Transverse colon (tissue), 4 donors: ENCODE data around the gene GGA3. TPM values are rescaled to one million over a fixed set of nuclear protein-coding genes. Genes with fewer than 3 reads are reported as not detected.

Experiments used
- DNase-seq: peaks from one replicate; pipeline ENCODE4 v3.0.0-alpha.2; 2019
- H3K27ac ChIP-seq, 4 donors: fragments of 200-600 bp; sonication (generic); 2 replicates each; pipeline ENCODE4 v1.5.1; 2016 to 2018; ENCODE audit warnings: inconsistent platforms in 4 of 4
- H3K27me3 ChIP-seq: fragments of 200-600 bp; sonication (generic); 2 replicates; pipeline ENCODE4 v1.5.1; 2017; ENCODE audit warnings: inconsistent platforms
- H3K36me3 ChIP-seq, 4 donors: fragments of 200-600 bp; sonication (generic); 2 replicates each; pipeline ENCODE4 v1.5.1; 2017 to 2019; ENCODE audit warnings: inconsistent platforms in 4 of 4
- H3K4me1 ChIP-seq, 4 donors: fragments of 200-600 bp; sonication (generic); 2 replicates each; pipeline ENCODE4 v1.5.1; 2017 to 2020; ENCODE audit warnings: inconsistent platforms in 4 of 4
- H3K4me3 ChIP-seq, 4 donors: fragments of 200-600 bp; sonication (generic); 1 replicate in 1 of 4; 2 replicates in 3 of 4; pipeline versions ENCODE4 v1.5.1 to v1.6.1; 2017 to 2019; ENCODE audit warnings: inconsistent platforms in 4 of 4
- H3K9me3 ChIP-seq, 2 donors: fragments of 200-600 bp; sonication (generic); 2 replicates each; pipeline ENCODE4 v1.5.1; 2017 to 2019; ENCODE audit warnings: inconsistent platforms in 2 of 2
- EP300 ChIP-seq: sonication (generic); formaldehyde crosslinking; IDR thresholded peaks from one replicate; pipeline ENCODE4 v1.6.1; 2017; ENCODE audit warnings: antibody characterized with exemption, low read depth
- POLR2A ChIP-seq: fragments of 450-650 bp; IDR thresholded peaks from one replicate; pipeline ENCODE4 v1.6.1; 2016; ENCODE audit warnings: antibody characterized with exemption, mild to moderate bottlenecking, moderate library complexity
- POLR2AphosphoS5 ChIP-seq, 3 donors: sonication (generic); formaldehyde crosslinking; IDR thresholded peaks; one replicate each; pipeline ENCODE4 v1.6.1; 2016; ENCODE audit warnings: antibody characterized with exemption in 3 of 3
- WGBS, 2 donors: methylation state at CpG; one replicate each; pipeline ENCODE4 v1.1.5; 2018; ENCODE audit warnings: low coverage in 1 of 2; 5-methylcytosine and 5-hydroxymethylcytosine counted together
- in situ Hi-C, 4 donors: fragments of 200-750 bp; cut with MboI; loops; one replicate each; pipeline versions ENCODE4 v1.15.0 to v1.15.1; 2017; ENCODE audit warnings: low sequenced_read_pairs in 3 of 4, low pct_ligation_motif_present in 1 of 4, low pct_unique_long_range_greater_than_20kb in 1 of 4
- intact Hi-C: fragments of 100-400 bp; cut with DNase I; formaldehyde crosslinking; loops from one replicate; pipeline ENCODE4 v1.15.1; 2023; ENCODE audit warnings: low total_unique reads
- total RNA-seq, 4 donors: library from RNA; depleted of rRNA; stranded (reverse); fragments of >200 nt; gene quantifications; one replicate each; pipeline ENCODE4 v1.1.0, GENCODE V29; 2016
- TF ChIP-seq, protein P1 (sequence below), 5 experiments: fragments of 200-600 bp in 3 of 5; fragments of 450-650 bp in 2 of 5; sonication (generic) in 3 of 5; IDR thresholded peaks; 1 replicate in 2 of 5; 2 replicates in 3 of 5; pipeline ENCODE4 v1.5.1; 2016 to 2017; ENCODE audit warnings: antibody characterized with exemption in 5 of 5, inconsistent platforms in 3 of 5, mild to moderate bottlenecking in 2 of 5, moderate library complexity in 1 of 5

GGA3 gene
- total RNA-seq, 4 donors from 2014 or later, result 36.2 to 134 (median 59.0) TPM

DNA sequence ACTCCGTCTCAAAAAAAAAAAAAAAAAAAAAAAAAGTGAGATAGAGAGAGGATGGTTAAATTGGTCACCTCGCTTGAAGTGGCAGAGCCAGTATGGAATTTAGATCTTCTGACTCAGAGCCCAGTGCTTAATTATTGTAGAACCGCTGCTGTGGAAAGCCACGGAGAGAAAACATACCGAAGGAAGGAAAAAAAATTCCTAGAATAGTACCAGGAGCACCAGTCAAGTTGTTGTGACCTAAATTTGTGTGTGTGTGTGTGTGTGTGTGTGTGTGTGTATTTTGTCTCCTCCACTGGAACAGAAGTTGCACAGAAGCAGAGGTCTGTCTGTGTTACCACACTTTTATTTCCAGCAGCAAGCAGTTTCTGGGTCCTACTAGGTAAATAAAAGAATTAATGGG is 66.5 kb downstream of the GGA3 start:
- 65 to 79% methylated on average over 3 to 4 of the region's 5 CpGs for WGBS, 2 donors
- no peaks in the 10 kb centered on the region for H3K4me1 ChIP-seq
- TF ChIP-seq, protein P1, sequence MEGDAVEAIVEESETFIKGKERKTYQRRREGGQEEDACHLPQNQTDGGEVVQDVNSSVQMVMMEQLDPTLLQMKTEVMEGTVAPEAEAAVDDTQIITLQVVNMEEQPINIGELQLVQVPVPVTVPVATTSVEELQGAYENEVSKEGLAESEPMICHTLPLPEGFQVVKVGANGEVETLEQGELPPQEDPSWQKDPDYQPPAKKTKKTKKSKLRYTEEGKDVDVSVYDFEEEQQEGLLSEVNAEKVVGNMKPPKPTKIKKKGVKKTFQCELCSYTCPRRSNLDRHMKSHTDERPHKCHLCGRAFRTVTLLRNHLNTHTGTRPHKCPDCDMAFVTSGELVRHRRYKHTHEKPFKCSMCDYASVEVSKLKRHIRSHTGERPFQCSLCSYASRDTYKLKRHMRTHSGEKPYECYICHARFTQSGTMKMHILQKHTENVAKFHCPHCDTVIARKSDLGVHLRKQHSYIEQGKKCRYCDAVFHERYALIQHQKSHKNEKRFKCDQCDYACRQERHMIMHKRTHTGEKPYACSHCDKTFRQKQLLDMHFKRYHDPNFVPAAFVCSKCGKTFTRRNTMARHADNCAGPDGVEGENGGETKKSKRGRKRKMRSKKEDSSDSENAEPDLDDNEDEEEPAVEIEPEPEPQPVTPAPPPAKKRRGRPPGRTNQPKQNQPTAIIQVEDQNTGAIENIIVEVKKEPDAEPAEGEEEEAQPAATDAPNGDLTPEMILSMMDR (IDR thresholded peaks at IDR 0.05), result no peak
- no peak for TF ChIP-seq EP300
- no peak for TF ChIP-seq POLR2AphosphoS5 (IDR thresholded peaks at IDR 0.05)
- no peak for TF ChIP-seq POLR2A
- H3K27ac ChIP-seq, result no peak overlapping the region
- no peak for DNase-seq
- in situ Hi-C loops, result loop anchor here in 1 of 4 donors (25.0 kb wide), 1 partner anchor 233 kb away; the partner anchor contains the start of gene HID1
- intact Hi-C loops, result no loop called here
- no peaks in the 10 kb centered on the region for H3K27me3 ChIP-seq
- H3K9me3 ChIP-seq, result no peaks in the 10 kb centered on the region
- no peak overlapping the region for H3K4me3 ChIP-seq
- H3K36me3 ChIP-seq, result no peaks in the 10 kb centered on the region

DNA sequence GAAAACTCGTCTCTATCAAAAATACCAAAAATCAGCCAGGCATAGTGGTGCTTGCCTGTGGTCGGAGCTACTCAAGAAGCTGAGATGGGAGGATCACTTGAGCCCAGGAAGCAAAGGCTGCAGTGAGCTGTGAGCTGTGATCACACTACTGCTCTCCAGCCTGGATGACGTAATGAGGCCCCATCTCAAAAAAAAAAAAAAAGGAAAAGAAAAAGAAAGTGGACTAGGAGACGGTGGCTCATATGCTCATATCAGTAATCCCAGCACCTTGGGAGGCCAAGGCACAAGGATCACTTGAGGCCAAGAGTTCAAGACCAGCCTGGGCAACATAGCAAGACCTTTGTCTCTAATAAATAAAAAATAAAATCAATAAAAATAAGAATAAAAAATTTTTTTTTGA is 69.8 kb downstream of the GGA3 start:
- TF ChIP-seq POLR2A (no peak), POLR2AphosphoS5 (IDR thresholded peaks at IDR 0.05) (no peak), EP300 (no peak)
- TF ChIP-seq, protein P1 (IDR thresholded peaks at IDR 0.05), result no peak
- Histone ChIP-seq H3K9me3 (no peaks in the 10 kb centered on the region), H3K27me3 (no peaks in the 10 kb centered on the region), H3K36me3 (no peaks in the 10 kb centered on the region), H3K4me1 (no peaks in the 10 kb centered on the region), H3K27ac (no peak overlapping the region), H3K4me3 (no peak overlapping the region)
- intact Hi-C loops, result no loop called here
- 60 to 80% methylated on average over 4 of the region's 4 CpGs for WGBS, 2 donors
- in situ Hi-C loops, result loop anchor here in 1 of 4 donors (25.0 kb wide), 1 partner anchor 229 kb away; the partner anchor contains the start of gene HID1
- DNase-seq, result no peak

- H3K4me3 ChIP-seq, result no peak overlapping the region
- no peak for TF ChIP-seq POLR2AphosphoS5 (IDR thresholded peaks at IDR 0.05)
- TF ChIP-seq, protein P1 (IDR thresholded peaks at IDR 0.05), result no peak
- TF ChIP-seq EP300, result no peak
- no peak for TF ChIP-seq POLR2A
- no peaks in the 10 kb centered on the region for H3K36me3 ChIP-seq
- 87 to 89% methylated on average over 4 to 6 of the region's 6 CpGs for WGBS, 2 donors
- peaks cover 0 to 1% (median 0%) of the 10 kb centered on the region in 4 donors for H3K4me1 ChIP-seq
- no peak overlapping the region for H3K27ac ChIP-seq
- intact Hi-C loops, result no loop called here
- no peaks in the 10 kb centered on the region for H3K27me3 ChIP-seq
- H3K9me3 ChIP-seq, result no peaks in the 10 kb centered on the region
- in situ Hi-C loops, result loop anchor here in 1 of 4 donors (25.0 kb wide), 1 partner anchor 226 kb away; the partner anchor contains the start of gene HID1
- no peak for DNase-seq
Measured at GRCh38 chr17:75188614-75189013, 72.8 kb downstream of the GGA3 start.

Other genes with a start within 250 kb of the GGA3 start
- gene MRPL58, start 248.9 kb downstream of the GGA3 start, total RNA-seq, result 10 to 100 TPM in 2 of 4 donors, under 1 TPM in 1, not detected in 1; 1.00 to 41.3 (median 37.4) TPM
- 100 to 1,000 TPM in 3 of 4 donors, 10 to 100 TPM in 1; 75.2 to 373 (median 245) TPM for gene ATP5PD, start 214.6 kb downstream of the GGA3 start, total RNA-seq
- gene KCTD2, start 214.4 kb downstream of the GGA3 start, total RNA-seq, result 10 to 100 TPM; 14.5 to 24.7 (median 19.7) TPM
- gene SLC16A5, start 173.7 kb downstream of the GGA3 start, total RNA-seq, result 10 to 100 TPM; 65.9 to 94.6 (median 79.5) TPM
- gene ARMC7, start 151.6 kb downstream of the GGA3 start, total RNA-seq, result 10 to 100 TPM in 3 of 4 donors, 1 to 10 TPM in 1; 8.2 to 41.1 (median 21.4) TPM
- 100 to 1,000 TPM; 162 to 247 (median 208) TPM for gene NT5C, start 129.9 kb downstream of the GGA3 start, total RNA-seq
- 100 to 1,000 TPM in 3 of 4 donors, 10 to 100 TPM in 1; 61.7 to 293 (median 219) TPM for gene JPT1, start 107.1 kb downstream of the GGA3 start, total RNA-seq
- gene SUMO2, start 78.6 kb downstream of the GGA3 start, total RNA-seq, result 10 to 100 TPM in 3 of 4 donors, 1 to 10 TPM in 1; 6.4 to 56.5 (median 47.9) TPM
- gene NUP85, start 55.9 kb downstream of the GGA3 start, total RNA-seq, result 100 to 1,000 TPM in 1 of 4 donors, 10 to 100 TPM in 3; 13.1 to 204 (median 31.8) TPM
- gene MRPS7, start 273 bp upstream of the GGA3 start, total RNA-seq, result 10 to 100 TPM; 27.1 to 54.0 (median 37.4) TPM
- gene MIF4GD, start 9.6 kb upstream of the GGA3 start, total RNA-seq, result 10 to 100 TPM in 3 of 4 donors, 1 to 10 TPM in 1; 9.0 to 44.0 (median 28.6) TPM
- gene SLC25A19, start 27.8 kb upstream of the GGA3 start, total RNA-seq, result 10 to 100 TPM; 12.6 to 49.6 (median 20.7) TPM
- gene GRB2, start 144.1 kb upstream of the GGA3 start, total RNA-seq, result 100 to 1,000 TPM; 105 to 183 (median 136) TPM
- 100 to 1,000 TPM; 128 to 708 (median 280) TPM for gene TMEM94, start 195.0 kb upstream of the GGA3 start, total RNA-seq